Measurements from ENCODE around the gene CACNA2D3. TPM values are rescaled to one million over a fixed set of nuclear protein-coding genes. Genes with fewer than 3 reads are reported as not detected.

Gene CACNA2D3
- total RNA-seq, 6 donors from 2014 or later, result 2.9 to 16.8 (median 4.9) TPM

DNA sequence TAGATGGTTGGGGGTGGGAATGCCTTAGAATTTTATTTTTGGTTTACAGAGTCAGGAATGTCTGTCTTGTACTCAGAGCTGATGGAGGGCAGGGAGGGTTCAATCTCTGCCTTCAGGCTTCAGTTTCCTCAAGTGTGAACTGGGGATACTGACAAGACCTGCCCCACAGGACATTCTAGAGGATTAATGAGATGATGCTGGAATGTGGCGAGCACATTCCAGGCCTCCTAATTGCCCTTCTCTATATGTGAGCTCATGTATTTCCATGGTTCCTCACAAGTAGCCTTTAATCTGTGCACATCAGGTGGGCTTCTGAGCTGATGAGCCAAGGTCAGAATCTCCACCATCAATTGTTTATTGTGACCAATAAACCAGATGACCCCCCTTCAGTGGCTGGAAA, 90.4 kb downstream of the CACNA2D3 start:
- H3K4me1 ChIP-seq, result no peaks in the 10 kb centered on the region
- no peak overlapping the region for H3K27ac ChIP-seq
- H3K4me3 ChIP-seq, result no peak overlapping the region
- no peaks in the 10 kb centered on the region for H3K27me3 ChIP-seq
- DNase-seq (no peak), ATAC-seq (ENCODE audit: low FRiP score in 2 of 2) (no peak)
- no peak for TF ChIP-seq POLR2AphosphoS5 (IDR thresholded peaks at IDR 0.05)
- no peak for TF ChIP-seq CTCF (IDR thresholded peaks at IDR 0.05)
- no peak for TF ChIP-seq POLR2A (IDR thresholded peaks at IDR 0.05)
- TF ChIP-seq EP300 (IDR thresholded peaks at IDR 0.05), result no peak
- H3K36me3 ChIP-seq, result no peaks in the 10 kb centered on the region
- no peaks in the 10 kb centered on the region for H3K9me3 ChIP-seq
- 80 to 91% methylated on average over 1 of the region's 1 CpG for WGBS, 2 donors

- Histone ChIP-seq H3K4me3 (no peak overlapping the region), H3K4me1 (no peaks in the 10 kb centered on the region), H3K27me3 (no peaks in the 10 kb centered on the region), H3K27ac (no peak overlapping the region), H3K9me3 (no peaks in the 10 kb centered on the region), H3K36me3 (no peaks in the 10 kb centered on the region)
- no peak for ATAC-seq (ENCODE audit: low FRiP score in 2 of 2)
- TF ChIP-seq CTCF (IDR thresholded peaks at IDR 0.05) (no peak), POLR2A (IDR thresholded peaks at IDR 0.05) (no peak), EP300 (IDR thresholded peaks at IDR 0.05) (no peak), POLR2AphosphoS5 (IDR thresholded peaks at IDR 0.05) (no peak)
- 72 to 78% methylated on average over 2 of the region's 2 CpGs for WGBS, 2 donors
- no peak for DNase-seq
Measured at GRCh38 chr3:54213907-54214306, 91.6 kb downstream of the CACNA2D3 start.

GRCh38 chr3:54214845-54215244, 92.5 kb downstream of the CACNA2D3 start:
- ATAC-seq (ENCODE audit: low FRiP score in 2 of 2) (no peak), DNase-seq (no peak)
- Histone ChIP-seq H3K27ac (no peak overlapping the region), H3K4me1 (no peaks in the 10 kb centered on the region), H3K9me3 (no peaks in the 10 kb centered on the region), H3K36me3 (no peaks in the 10 kb centered on the region), H3K27me3 (no peaks in the 10 kb centered on the region), H3K4me3 (no peak overlapping the region)
- TF ChIP-seq POLR2AphosphoS5 (IDR thresholded peaks at IDR 0.05) (no peak), CTCF (IDR thresholded peaks at IDR 0.05) (no peak), POLR2A (IDR thresholded peaks at IDR 0.05) (no peak), EP300 (IDR thresholded peaks at IDR 0.05) (no peak)
- 86 to 89% methylated on average over 1 of the region's 1 CpG for WGBS, 2 donors

GRCh38 chr3:54215521-54215920, 93.2 kb downstream of the CACNA2D3 start:
- WGBS, 2 donors, result 66 to 70% methylated on average over 5 of the region's 5 CpGs

GRCh38 chr3:54217828-54218227, 95.5 kb downstream of the CACNA2D3 start:
- H3K27ac ChIP-seq, result no peak overlapping the region
- no peaks in the 10 kb centered on the region for H3K4me1 ChIP-seq
- H3K4me3 ChIP-seq, result no peak overlapping the region
- no peaks in the 10 kb centered on the region for H3K27me3 ChIP-seq
- no peak for TF ChIP-seq EP300 (IDR thresholded peaks at IDR 0.05)
- no peak for TF ChIP-seq POLR2A (IDR thresholded peaks at IDR 0.05)
- TF ChIP-seq CTCF (IDR thresholded peaks at IDR 0.05), result no peak
- no peak for TF ChIP-seq POLR2AphosphoS5 (IDR thresholded peaks at IDR 0.05)
- H3K36me3 ChIP-seq, result no peaks in the 10 kb centered on the region
- DNase-seq (no peak), ATAC-seq (ENCODE audit: low FRiP score in 2 of 2) (no peak)
- WGBS, 2 donors, result 66 to 81% methylated on average over 5 of the region's 5 CpGs
- H3K9me3 ChIP-seq, result no peaks in the 10 kb centered on the region

More at GRCh38 chr3:54215521-54215920, 93.2 kb downstream of the CACNA2D3 start:
- TF ChIP-seq POLR2A (IDR thresholded peaks at IDR 0.05), result no peak
- no peak for DNase-seq
- Histone ChIP-seq H3K4me1 (no peaks in the 10 kb centered on the region), H3K9me3 (no peaks in the 10 kb centered on the region), H3K27ac (no peak overlapping the region), H3K4me3 (no peak overlapping the region), H3K27me3 (no peaks in the 10 kb centered on the region), H3K36me3 (no peaks in the 10 kb centered on the region)
- no peak for ATAC-seq (ENCODE audit: low FRiP score in 2 of 2)

Measured in upper lobe of left lung (tissue), 6 donors.